B cell (primary cell): Measurements from ENCODE around the gene FAM53A. TPM values are rescaled to one million over a fixed set of nuclear protein-coding genes. Genes with fewer than 3 reads are reported as not detected.

ENCODE experiments used
- ATAC-seq: fragments of 200-7000 bp; cut with Tn5 transposase; one replicate; pipeline ENCODE4 v1.10.0; 2021; ENCODE audit warnings: low read depth, mild to moderate bottlenecking, moderate number of reproducible peaks, moderate library complexity
- CTCF ChIA-PET: fragments of 350-600 bp; sonication (Branson Sonifier 250); formaldehyde crosslinking; loops from one replicate; lab custom pipeline; 2021; ENCODE audit warnings: antibody characterized with exemption, inconsistent platforms; lab: Charles Lee
- POLR2A ChIA-PET: fragments of 350-600 bp; sonication (Branson Sonifier 250); formaldehyde crosslinking; loops from one replicate; lab custom pipeline; 2021; ENCODE audit warnings: antibody characterized with exemption; lab: Charles Lee
- DNase-seq: peaks from one replicate; pipeline ENCODE4 v3.0.0; 2013
- H2AFZ ChIP-seq: 2 replicates; pipeline ENCODE4 v1.6.1; 2012; ENCODE audit warnings: mild to moderate bottlenecking, low read depth, low read length; ENCODE audit not compliant: insufficient read depth, poor library complexity, severe bottlenecking
- H3K27ac ChIP-seq, 2 donors: 1 replicate in 1 of 2; 2 replicates in 1 of 2; pipeline ENCODE4 v1.5.1; 2012 to 2013; ENCODE audit warnings: low read length in 2 of 2, mild to moderate bottlenecking in 2 of 2, moderate library complexity in 1 of 2
- H3K27me3 ChIP-seq, 4 experiments: fragments of 200-600 bp in 1 of 4; sonication (generic) in 1 of 4; replicated peaks in 1 of 4; 1 replicate in 2 of 4; 2 replicates in 2 of 4; pipeline versions ENCODE4 v1.6.1 to v1.7.0; 2013 to 2016; ENCODE audit warnings: low read length in 3 of 4, mild to moderate bottlenecking in 2 of 4, mixed read lengths in 1 of 4, moderate library complexity in 1 of 4; ENCODE audit not compliant: insufficient read depth in 4 of 4, control insufficient read depth in 3 of 4; ENCODE audit errors: control extremely low read depth in 1 of 4
- H3K36me3 ChIP-seq, 2 experiments: replicated peaks in 1 of 2; 1 replicate in 1 of 2; 2 replicates in 1 of 2; pipeline versions ENCODE4 v1.6.1 to v1.7.1; 2013; ENCODE audit warnings: low read length in 1 of 2; ENCODE audit not compliant: insufficient read depth in 2 of 2, control insufficient read depth in 1 of 2; ENCODE audit errors: control extremely low read depth in 1 of 2, extremely low read depth in 1 of 2
- H3K4me1 ChIP-seq, 2 donors: fragments of 200-600 bp in 1 of 2; sonication (generic) in 1 of 2; 1 replicate in 1 of 2; 2 replicates in 1 of 2; pipeline versions ENCODE4 v1.5.1 to v1.6.1; 2013 to 2017; ENCODE audit warnings: low read length in 2 of 2; ENCODE audit not compliant: control insufficient read depth in 2 of 2, insufficient read depth in 2 of 2
- H3K4me2 ChIP-seq: replicated peaks from 2 replicates; pipeline ENCODE3; 2012; ENCODE audit warnings: mild to moderate bottlenecking, low read depth, low read length; ENCODE audit not compliant: poor library complexity, severe bottlenecking
- H3K4me3 ChIP-seq, 5 experiments: fragments of 200-600 bp in 1 of 5; sonication (generic) in 1 of 5; 1 replicate in 3 of 5; 2 replicates in 2 of 5; pipeline versions ENCODE4 v1.5.1 to v1.7.0; 2011 to 2016; ENCODE audit warnings: low read length in 4 of 5, mild to moderate bottlenecking in 4 of 5, low read depth in 2 of 5, control low read depth in 1 of 5, moderate library complexity in 1 of 5; ENCODE audit not compliant: insufficient read depth in 1 of 5; ENCODE audit errors: control extremely low read depth in 1 of 5, extremely low read depth in 1 of 5
- H3K79me2 ChIP-seq: fragments of 200-600 bp; sonication (generic); one replicate; pipeline ENCODE4 v1.6.0; 2016; ENCODE audit warnings: low read length; ENCODE audit not compliant: control insufficient read depth, insufficient read depth
- H3K9ac ChIP-seq: fragments of 200-600 bp; sonication (generic); 2 replicates; pipeline ENCODE4 v1.6.1; 2017; ENCODE audit warnings: mild to moderate bottlenecking, low read length, moderate library complexity
- H3K9me3 ChIP-seq, 3 donors: one replicate each; pipeline versions ENCODE4 v1.6.1 to v1.7.1; 2013; ENCODE audit warnings: low read length in 2 of 3; ENCODE audit not compliant: control insufficient read depth in 2 of 3, insufficient read depth in 1 of 3; ENCODE audit errors: control extremely low read depth in 1 of 3
- H4K20me1 ChIP-seq: 2 replicates; pipeline ENCODE4 v1.6.0; 2012; ENCODE audit warnings: mild to moderate bottlenecking, low read length; ENCODE audit not compliant: insufficient read depth, control insufficient read depth, poor library complexity, severe bottlenecking
- H3K27ac Mint-ChIP-seq: one replicate; pipeline ENCODE4 v1.8.0; 2021; ENCODE audit warnings: mixed read lengths
- H3K27me3 Mint-ChIP-seq: one replicate; pipeline ENCODE4 v1.8.0; 2021; ENCODE audit warnings: mixed read lengths
- H3K4me1 Mint-ChIP-seq: one replicate; pipeline ENCODE4 v1.8.0; 2021; ENCODE audit warnings: mixed read lengths
- H3K4me3 Mint-ChIP-seq: one replicate; pipeline ENCODE4 v1.8.0; 2021; ENCODE audit warnings: mixed read lengths
- H3K9me3 Mint-ChIP-seq: one replicate; pipeline ENCODE4 v1.8.0; 2022; ENCODE audit warnings: mixed read lengths; ENCODE audit not compliant: insufficient read depth
- CTCF ChIP-seq: fragments of 200-600 bp; IDR thresholded peaks from one replicate; pipeline ENCODE4 v1.8.0; 2022; ENCODE audit warnings: antibody characterized with exemption, mild to moderate bottlenecking
- EZH2 ChIP-seq: IDR thresholded peaks from 2 replicates; pipeline ENCODE4 v1.6.1; 2012; ENCODE audit warnings: borderline replicate concordance, low read depth, mild to moderate bottlenecking, moderate library complexity, low read length; ENCODE audit not compliant: insufficient read depth, poor library complexity, severe bottlenecking
- WGBS: methylation state at CpG from one replicate; pipeline ENCODE4 v1.1.5; 2013; ENCODE audit warnings: missing lambda C conversion rate; ENCODE audit not compliant: insufficient coverage; 5-methylcytosine and 5-hydroxymethylcytosine counted together
- intact Hi-C: fragments of 100-400 bp; cut with micrococcal nuclease; formaldehyde crosslinking; loops from one replicate; pipeline ENCODE4 v1.10.0; 2022
- polyA plus RNA-seq: library from polyadenylated mRNA; depleted of rRNA; stranded (reverse); fragments of >200 nt; gene quantifications from 2 replicates; pipeline ENCODE4 v1.2.3, GENCODE V29; 2012
- total RNA-seq, 2 donors: library from RNA; stranded (reverse); fragments of 120-200 nt in 1 of 2; gene quantifications; 1 replicate in 1 of 2; 2 replicates in 1 of 2; pipeline versions ENCODE4 v1.2.3 to v1.2.4, GENCODE V29; 2013 to 2022

FAM53A gene
- total and polyA plus RNA-seq, 2 donors (not counting 1 experiment from before 2014, with no cell fraction given) = 2.2 to 4.2 TPM

- WGBS = 90% methylated on average over 5 of the region's 5 CpGs
- CTCF ChIA-PET = no interaction called here
- no peak overlapping the region for H3K27ac Mint-ChIP-seq
Observed at GRCh38 chr4:1656132-1656531, 28.0 kb downstream of the FAM53A start.

GRCh38 chr4:1655676-1656075, 28.4 kb downstream of the FAM53A start:
- no peaks in the 10 kb centered on the region for H3K4me1 ChIP-seq
- DNase-seq (no peak), ATAC-seq (no peak)
- H3K4me3 ChIP-seq = no peak overlapping the region
- H4K20me1 ChIP-seq = no peaks in the 10 kb centered on the region
- peaks cover 0 to 4% (median 0%) of the 10 kb centered on the region in 3 donors for H3K9me3 ChIP-seq
- no peak overlapping the region for H3K9ac ChIP-seq
- H3K27me3 ChIP-seq = no peaks in the 10 kb centered on the region
- no peaks in the 10 kb centered on the region for H3K9me3 Mint-ChIP-seq
- H3K4me3 Mint-ChIP-seq = no peak overlapping the region
- no peaks in the 10 kb centered on the region for H3K27me3 Mint-ChIP-seq
- POLR2A ChIA-PET = no interaction called here
- no peak overlapping the region for H2AFZ ChIP-seq
- H3K4me2 ChIP-seq = no peak overlapping the region
- no peaks in the 10 kb centered on the region for H3K79me2 ChIP-seq
- TF ChIP-seq CTCF (no peak), EZH2 (no peak)
- WGBS = 97% methylated on average over 18 of the region's 18 CpGs
- H3K4me1 Mint-ChIP-seq = no peaks in the 10 kb centered on the region
- no peaks in the 10 kb centered on the region for H3K36me3 ChIP-seq
- H3K27ac ChIP-seq = no peak overlapping the region
- no peak overlapping the region for H3K27ac Mint-ChIP-seq
- intact Hi-C loops = no loop called here
- CTCF ChIA-PET = no interaction called here

More at GRCh38 chr4:1656132-1656531, 28.0 kb downstream of the FAM53A start:
- Histone ChIP-seq H2AFZ (no peak overlapping the region), H4K20me1 (no peaks in the 10 kb centered on the region), H3K36me3 (no peaks in the 10 kb centered on the region), H3K79me2 (no peaks in the 10 kb centered on the region), H3K4me3 (no peak overlapping the region), H3K9ac (no peak overlapping the region), H3K27me3 (no peaks in the 10 kb centered on the region), H3K27ac (no peak overlapping the region), H3K4me2 (no peak overlapping the region), H3K9me3 (peaks cover 0 to 4% (median 0%) of the 10 kb centered on the region in 3 donors), H3K4me1 (no peaks in the 10 kb centered on the region)
- DNase-seq (no peak), ATAC-seq (no peak)
- TF ChIP-seq EZH2 (no peak), CTCF (no peak)
- Mint-ChIP-seq H3K4me3 (no peak overlapping the region), H3K4me1 (no peaks in the 10 kb centered on the region), H3K27me3 (no peaks in the 10 kb centered on the region), H3K9me3 (no peaks in the 10 kb centered on the region)
- POLR2A ChIA-PET = no interaction called here
- intact Hi-C loops = no loop called here
